Measurements from ENCODE around the gene WNK1. TPM values are rescaled to one million over a fixed set of nuclear protein-coding genes. Genes with fewer than 3 reads are reported as not detected.

Gene WNK1
- total and polyA plus RNA-seq, 2 of the 8 experiments (the other 6 are each of a cell fraction or from before 2014, with no cell fraction given), result 88.2 to 157 TPM

GRCh38 chr12:868722-869121 lies 116.3 kb downstream of the WNK1 start (continued):
- TF ChIP-seq CTCF (IDR thresholded peaks at IDR 0.05; ENCODE audit: control extremely low read depth in 1 of 3, insufficient read depth in 1 of 3, low read depth in 1 of 3, low read length in 3 of 3) (peak in 2 of 3 experiments; percentile 48; a peak in 3 of 4 replicates), TAF7 (optimal IDR thresholded peaks at IDR 0.05; ENCODE audit: borderline replicate concordance, low read depth, low read length) (no peak)

All from H1 (cell line).